Gastroesophageal sphincter (tissue), 4 donors: ENCODE measurements around the gene LIMK2. TPM values are rescaled to one million over a fixed set of nuclear protein-coding genes. Genes with fewer than 3 reads are reported as not detected.

Source experiments
- ATAC-seq: fragments of 150-250 bp; one replicate; pipeline ENCODE4 v1.9.1; 2016; ENCODE audit warnings: mild to moderate bottlenecking, moderate library complexity
- H3K27ac ChIP-seq, 4 donors: fragments of 200-600 bp; sonication (generic) in 3 of 4; 1 replicate in 3 of 4; 2 replicates in 1 of 4; pipeline ENCODE4 v1.5.1; 2016 to 2019
- H3K27me3 ChIP-seq: fragments of 200-600 bp; sonication (generic); one replicate; pipeline ENCODE4 v1.5.1; 2019
- H3K36me3 ChIP-seq, 2 donors: fragments of 200-600 bp; sonication (generic); one replicate each; pipeline ENCODE4 v1.5.1; 2019; ENCODE audit warnings: control low read depth in 1 of 2
- H3K4me1 ChIP-seq, 3 donors: fragments of 200-600 bp; sonication (generic); 1 replicate in 2 of 3; 2 replicates in 1 of 3; pipeline ENCODE4 v1.5.1; 2016 to 2019; ENCODE audit warnings: control low read depth in 2 of 3
- H3K4me3 ChIP-seq, 2 donors: fragments of 200-600 bp; sonication (generic); one replicate each; pipeline ENCODE4 v1.5.1; 2019; ENCODE audit warnings: mild to moderate bottlenecking in 1 of 2, moderate library complexity in 1 of 2
- H3K9me3 ChIP-seq, 3 donors: fragments of 200-600 bp; sonication (generic); one replicate each; pipeline ENCODE4 v1.5.1; 2017 to 2019; ENCODE audit warnings: control low read depth in 2 of 3
- CTCF ChIP-seq, 4 experiments: fragments of 200-600 bp in 2 of 4; fragments of 450-650 bp in 2 of 4; sonication (generic) in 1 of 4; IDR thresholded peaks; one replicate each; pipeline ENCODE4 v1.5.1; 2017 to 2019; ENCODE audit warnings: antibody characterized with exemption in 4 of 4, mild to moderate bottlenecking in 2 of 4, moderate library complexity in 2 of 4
- EP300 ChIP-seq: sonication (generic); formaldehyde crosslinking; IDR thresholded peaks from one replicate; pipeline ENCODE4 v1.6.1; 2017; ENCODE audit warnings: antibody characterized with exemption, mild to moderate bottlenecking
- POLR2A ChIP-seq, 2 donors: fragments of 450-650 bp; IDR thresholded peaks; one replicate each; pipeline ENCODE4 v1.6.1; 2017; ENCODE audit warnings: antibody characterized with exemption in 2 of 2, mild to moderate bottlenecking in 2 of 2, moderate library complexity in 1 of 2
- POLR2AphosphoS5 ChIP-seq: sonication (generic); formaldehyde crosslinking; IDR thresholded peaks from one replicate; pipeline ENCODE4 v1.6.1; 2017; ENCODE audit warnings: antibody characterized with exemption
- WGBS, 2 donors: methylation state at CpG; one replicate each; pipeline ENCODE4 v1.1.5; 2018; ENCODE audit warnings: low coverage in 1 of 2; 5-methylcytosine and 5-hydroxymethylcytosine counted together
- total RNA-seq, 4 donors: library from RNA; depleted of rRNA; stranded (reverse); fragments of >200 nt; gene quantifications; one replicate each; pipeline ENCODE4 v1.1.0, GENCODE V29; 2016

The LIMK2 gene
- total RNA-seq, 4 donors from 2014 or later = 13.4 to 19.1 (median 15.9) TPM

DNA sequence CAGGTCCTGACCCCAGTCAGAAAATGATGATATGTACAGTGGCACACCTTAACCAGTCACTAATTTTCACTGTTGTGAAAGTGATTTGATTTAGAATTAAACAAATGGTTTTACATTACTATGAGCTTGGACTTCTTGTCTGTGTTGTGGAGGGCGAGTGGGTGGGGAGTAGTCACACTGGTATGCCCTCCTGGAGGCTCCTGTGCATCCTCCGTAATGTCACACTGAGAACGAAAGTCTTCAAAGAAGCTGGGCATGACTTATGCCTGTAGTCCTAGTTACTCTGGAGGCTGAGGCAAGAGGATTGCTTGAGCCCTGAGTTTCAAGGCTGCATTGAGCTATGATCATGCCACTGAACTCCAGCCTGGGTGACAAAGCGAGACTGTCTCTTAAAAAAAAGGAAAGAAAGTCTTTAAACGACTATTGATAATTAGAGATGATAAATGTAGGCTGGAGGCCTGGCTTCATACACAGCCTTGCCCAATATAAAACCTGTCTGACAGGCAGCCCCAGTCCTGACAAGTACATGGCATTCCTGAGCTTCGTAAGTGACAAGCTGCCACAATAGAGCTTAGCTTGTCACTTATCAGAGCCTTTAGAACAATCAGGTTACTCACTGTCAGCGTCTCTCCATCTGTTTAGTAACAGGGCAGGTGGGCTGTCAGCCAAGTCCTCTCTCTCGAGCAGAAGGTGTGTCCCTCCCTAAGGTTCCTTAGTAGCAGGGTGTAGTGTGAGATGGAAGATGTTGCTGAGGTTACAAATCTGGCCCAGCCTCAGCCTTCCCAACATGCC is 5.0 kb upstream of the LIMK2 start:
- no peaks in the 10 kb centered on the region for H3K9me3 ChIP-seq
- ATAC-seq = no peak
- H3K27ac ChIP-seq = peak overlapping the region in 2 of 4 donors; percentile 13 to 27
- peaks cover 0 to 52% of the 10 kb centered on the region in 2 donors for H3K36me3 ChIP-seq
- no peak overlapping the region for H3K4me3 ChIP-seq
- 44 to 48% methylated on average over 4 to 7 of the region's 8 CpGs for WGBS, 2 donors
- H3K27me3 ChIP-seq = no peaks in the 10 kb centered on the region
- peaks cover 0 to 22% (median 7%) of the 10 kb centered on the region in 3 donors for H3K4me1 ChIP-seq
- TF ChIP-seq CTCF (IDR thresholded peaks at IDR 0.05) (no peak), POLR2A (IDR thresholded peaks at IDR 0.05) (no peak), EP300 (no peak), POLR2AphosphoS5 (no peak)

GRCh38 chr22:31210556-31211421 is 1.3 kb upstream of the LIMK2 start:
- Histone ChIP-seq H3K9me3 (no peaks in the 10 kb centered on the region), H3K4me1 (peaks cover 0 to 48% (median 15%) of the 10 kb centered on the region in 3 donors), H3K36me3 (peaks cover 0 to 15% of the 10 kb centered on the region in 2 donors), H3K4me3 (no peak overlapping the region), H3K27me3 (no peaks in the 10 kb centered on the region), H3K27ac (peak overlapping the region in 3 of 4 donors; percentile 85 to 87 (median 86))
- TF ChIP-seq POLR2A (IDR thresholded peaks at IDR 0.05) (no peak), POLR2AphosphoS5 (peak; percentile 17)
- ATAC-seq = peak; percentile 33
- WGBS, 2 donors = 43 to 52% methylated on average over 7 to 8 of the region's 8 CpGs

GRCh38 chr22:31211482-31211861 is 626 bp upstream of the LIMK2 start:
- TF ChIP-seq POLR2AphosphoS5 (no peak), CTCF (IDR thresholded peaks at IDR 0.05) (no peak), EP300 (no peak), POLR2A (IDR thresholded peaks at IDR 0.05) (no peak)

DNA sequence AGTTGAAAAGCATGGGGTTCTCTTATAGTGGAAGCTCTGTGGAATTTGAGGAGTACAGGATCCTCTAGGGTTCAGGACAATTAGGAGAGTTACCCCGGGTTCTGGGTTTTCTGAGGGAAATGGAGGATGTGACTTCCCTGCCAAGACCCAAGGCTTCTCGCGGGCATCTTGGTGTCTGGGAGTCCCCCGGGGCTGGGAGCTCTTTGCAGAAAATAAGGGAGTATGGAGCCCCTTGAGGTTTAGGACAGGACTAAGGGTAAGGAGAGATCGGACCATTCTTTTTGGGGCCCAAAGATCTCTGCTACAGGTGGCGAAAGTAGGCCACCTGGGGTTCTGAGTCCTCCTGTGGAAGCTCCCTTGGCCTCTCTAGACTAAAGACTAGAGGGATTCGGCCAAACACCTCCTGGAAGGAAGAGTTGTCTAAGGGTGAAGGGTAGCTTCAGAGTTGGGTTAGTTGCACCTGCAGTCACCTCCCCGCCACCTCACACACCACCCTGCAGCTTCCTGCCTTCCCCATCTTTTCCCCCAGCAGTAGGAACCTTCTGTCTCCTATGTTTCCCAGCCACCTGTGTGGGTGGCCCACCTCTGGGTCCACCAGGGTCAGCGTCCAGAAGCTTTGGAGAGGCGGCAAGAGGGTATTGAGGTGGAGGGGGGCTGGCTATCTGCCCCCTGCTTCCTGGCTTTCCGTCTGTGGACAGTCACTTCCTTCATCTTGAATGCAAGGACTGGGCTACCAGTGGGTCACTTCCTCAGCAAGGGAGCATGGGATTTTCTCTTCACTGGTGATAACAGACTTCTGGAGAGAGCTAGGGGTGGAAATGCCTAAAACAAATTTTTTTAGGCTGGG is 908 bp downstream of the LIMK2 start:
- TF ChIP-seq EP300 (no peak), POLR2AphosphoS5 (no peak), POLR2A (IDR thresholded peaks at IDR 0.05) (no peak), CTCF (IDR thresholded peaks at IDR 0.05) (no peak)
- no peaks in the 10 kb centered on the region for H3K36me3 ChIP-seq
- H3K4me3 ChIP-seq = peak overlapping the region; percentile 52 to 80
- H3K4me1 ChIP-seq = peaks cover 2 to 52% (median 15%) of the 10 kb centered on the region in 3 donors
- peak overlapping the region; percentile 5 to 87 (median 86) for H3K27ac ChIP-seq
- WGBS, 2 donors = 27 to 29% methylated on average over 6 to 7 of the region's 11 CpGs
- no peak for ATAC-seq
- no peaks in the 10 kb centered on the region for H3K27me3 ChIP-seq
- no peaks in the 10 kb centered on the region for H3K9me3 ChIP-seq

More at GRCh38 chr22:31211482-31211861, 626 bp upstream of the LIMK2 start:
- no peaks in the 10 kb centered on the region for H3K27me3 ChIP-seq
- peak overlapping the region; percentile 52 to 80 for H3K4me3 ChIP-seq
- 73 to 100% methylated on average over 2 to 6 of the region's 7 CpGs for whole genome bisulfite sequencing, 2 donors
- H3K4me1 ChIP-seq = peaks cover 0 to 49% (median 15%) of the 10 kb centered on the region in 3 donors
- ATAC-seq = no peak
- no peaks in the 10 kb centered on the region for H3K9me3 ChIP-seq
- H3K27ac ChIP-seq = peak overlapping the region in 3 of 4 donors; percentile 85 to 87 (median 86)
- peaks cover 0 to 9% of the 10 kb centered on the region in 2 donors for H3K36me3 ChIP-seq
